GM18508 (cell line): ENCODE measurements around the gene SRRM2.
"Not testable (repeated sequence)": the region's sequence is repeated elsewhere in the genome, so short reads cannot be mapped to it uniquely, and the experiment has no call there.

Experiments used
- ATAC-seq: cut with Tn5 transposase; IDR thresholded peaks from one replicate; pipeline ENCODE4 v1.9.1; 2021; ENCODE audit warnings: moderate number of reproducible peaks; ENCODE audit not compliant: insufficient read depth, unreplicated experiment

The SRRM2 gene

GRCh38 chr16:2713985-2714774 lies 38.3 kb upstream of the SRRM2 start:
- ATAC-seq: no peak

- no peak for ATAC-seq
These were observed 37.4 kb upstream of the SRRM2 start for GRCh38 chr16:2715064-2715463.

- no peak for ATAC-seq
These were observed 36.9 kb upstream of the SRRM2 start for GRCh38 chr16:2715519-2715918.

GRCh38 chr16:2715966-2716885 lies 36.2 kb upstream of the SRRM2 start:
- ATAC-seq: no peak

- ATAC-seq: no peak
These were observed 35.5 kb upstream of the SRRM2 start for GRCh38 chr16:2716948-2717347.

GRCh38 chr16:2717383-2718263 lies 34.8 kb upstream of the SRRM2 start:
- ATAC-seq: no peak

- ATAC-seq: no peak
These were observed 32.9 kb upstream of the SRRM2 start for GRCh38 chr16:2719328-2720063.

- no peak for ATAC-seq
These were observed 32.4 kb upstream of the SRRM2 start, which contains the start of gene PRSS27 for GRCh38 chr16:2720064-2720457. TSS of gene PRSS27 (minus strand) at chr16:2720224. CDS start at chr16:2720160, 64 bp downstream.

GRCh38 chr16:2720719-2721633 lies 31.5 kb upstream of the SRRM2 start:
- ATAC-seq: no peak

- ATAC-seq: not testable (repeated sequence)
These were observed 30.7 kb upstream of the SRRM2 start for GRCh38 chr16:2721634-2722173.

GRCh38 chr16:2724088-2724676 lies 28.3 kb upstream of the SRRM2 start:
- no peak for ATAC-seq

GRCh38 chr16:2724816-2725348 lies 27.6 kb upstream of the SRRM2 start:
- ATAC-seq: no peak

GRCh38 chr16:2726923-2727322 lies 25.5 kb upstream of the SRRM2 start:
- no peak for ATAC-seq

- ATAC-seq: no peak
These were observed 24.4 kb upstream of the SRRM2 start for GRCh38 chr16:2728034-2728433.

- ATAC-seq: no peak
These were observed 17.5 kb upstream of the SRRM2 start for GRCh38 chr16:2734844-2735515.

GRCh38 chr16:2736476-2737237 lies 15.8 kb upstream of the SRRM2 start:
- no peak for ATAC-seq

- ATAC-seq: no peak
These were observed 15.2 kb upstream of the SRRM2 start for GRCh38 chr16:2737238-2737605.
